Spleen (tissue), 11 donors: ENCODE data around the gene TPD52L2. TPM values are rescaled to one million over a fixed set of nuclear protein-coding genes. Genes with fewer than 3 reads are reported as not detected.

ENCODE experiments used
- DNase-seq: peaks from one replicate; pipeline ENCODE4 v3.0.0-alpha.2; 2020
- H3K27ac ChIP-seq, 8 donors: fragments of 200-600 bp; sonication (generic) in 7 of 8; 1 replicate in 4 of 8; 2 replicates in 4 of 8; pipeline versions ENCODE4 v1.5.0 to v1.8.0; 2016 to 2021; ENCODE audit warnings: inconsistent platforms in 4 of 8, mild to moderate bottlenecking in 4 of 8, moderate library complexity in 1 of 8
- H3K27me3 ChIP-seq, 7 donors: fragments of 200-600 bp; sonication (generic) in 6 of 7; replicated peaks in 1 of 7; 1 replicate in 4 of 7; 2 replicates in 3 of 7; pipeline versions ENCODE4 v1.5.0 to v1.8.0; 2016 to 2021; ENCODE audit warnings: inconsistent platforms in 3 of 7, mild to moderate bottlenecking in 1 of 7
- H3K36me3 ChIP-seq, 6 donors: fragments of 200-600 bp; sonication (generic) in 5 of 6; 1 replicate in 4 of 6; 2 replicates in 2 of 6; pipeline versions ENCODE4 v1.5.0 to v1.8.0; 2016 to 2021; ENCODE audit warnings: inconsistent platforms in 2 of 6
- H3K4me1 ChIP-seq, 6 donors: fragments of 200-600 bp; sonication (generic) in 5 of 6; 1 replicate in 3 of 6; 2 replicates in 3 of 6; pipeline versions ENCODE4 v1.5.0 to v1.8.0; 2016 to 2021; ENCODE audit warnings: inconsistent platforms in 3 of 6
- H3K4me3 ChIP-seq, 8 donors: fragments of 200-600 bp; sonication (generic) in 7 of 8; 1 replicate in 4 of 8; 2 replicates in 4 of 8; pipeline versions ENCODE4 v1.5.0 to v1.8.0; 2016 to 2021; ENCODE audit warnings: inconsistent platforms in 4 of 8, mild to moderate bottlenecking in 4 of 8, moderate library complexity in 2 of 8
- H3K9me3 ChIP-seq, 8 donors: fragments of 200-600 bp; sonication (generic) in 7 of 8; 1 replicate in 4 of 8; 2 replicates in 4 of 8; pipeline versions ENCODE4 v1.5.0 to v1.8.0; 2016 to 2021; ENCODE audit warnings: inconsistent platforms in 4 of 8
- CTCF ChIP-seq, 11 experiments: fragments of 200-600 bp in 7 of 11; fragments of 450-650 bp in 4 of 11; sonication (generic) in 4 of 11; IDR thresholded peaks in 8 of 11; conservative IDR thresholded peaks in 3 of 11; 1 replicate in 7 of 11; 2 replicates in 4 of 11; pipeline versions ENCODE4 v1.4.0 to v1.8.0; 2016 to 2021; ENCODE audit warnings: antibody characterized with exemption in 11 of 11, inconsistent platforms in 4 of 11, mild to moderate bottlenecking in 1 of 11
- POLR2A ChIP-seq, 3 donors: fragments of 450-650 bp; IDR thresholded peaks; one replicate each; pipeline ENCODE4 v1.5.1; 2017; ENCODE audit warnings: antibody characterized with exemption in 3 of 3, mild to moderate bottlenecking in 1 of 3
- POLR2AphosphoS5 ChIP-seq, 3 donors: sonication (generic); formaldehyde crosslinking; IDR thresholded peaks; one replicate each; pipeline ENCODE4 v1.5.1; 2017; ENCODE audit warnings: antibody characterized with exemption in 3 of 3
- WGBS, 5 donors: extraction: QIAGEN DNeasy Blood & Tissue Kit in 3 of 5; methylation state at CpG; one replicate each; pipeline versions ENCODE4 v1.1.5 to v1.1.7; 2013 to 2018; 5-methylcytosine and 5-hydroxymethylcytosine counted together
- intact Hi-C: fragments of 100-400 bp; cut with DNase I; formaldehyde crosslinking; loops from one replicate; pipeline ENCODE4 v1.15.0; 2023; ENCODE audit warnings: low total_unique reads
- polyA plus RNA-seq, 3 donors: library from polyadenylated mRNA; stranded (reverse); fragments of 200-250 nt; gene quantifications; one replicate each; pipeline ENCODE4 v1.2.1, GENCODE V29; 2013
- total RNA-seq, 7 donors: library from RNA; depleted of rRNA in 3 of 7; stranded (reverse); fragments of >200 nt in 3 of 7; fragmentation: NEBNext Ultra II Directional in 4 of 7; extraction: Animal tissue kit (Norgen Biotek cat#: 25700) in 4 of 7; gene quantifications; one replicate each; pipeline versions ENCODE4 v1.1.0 to v1.2.1, GENCODE V29; 2016 to 2021
- donor health status: healthy with polysubstance abuse.
- donor health status: DM: no; HTN: no; CAD: no; lungs with moderate emphysema.
- donor health status: DM: no; HTN: no; CAD: no.
- donor health status: Bipolar disorder and iron deficiency.
- donor health status: healthy.
- donor health status: DM: no; HTN: no; CAD: no.
- donor health status: DM: yes; HTN: yes; CAD: no.

TPD52L2 gene
- total and polyA plus RNA-seq, 10 donors, result 60.2 to 102 (median 87.4) TPM

GRCh38 chr20:63821811-63822210 lies 43.3 kb upstream of the TPD52L2 start:
- intact Hi-C loops, result no loop called here
- TF ChIP-seq POLR2A (IDR thresholded peaks at IDR 0.05) (no peak), POLR2AphosphoS5 (IDR thresholded peaks at IDR 0.05) (no peak), CTCF (IDR thresholded peaks at IDR 0.05 in 8 of 11, conservative IDR thresholded peaks at IDR 0.05 in 3 of 11) (no peak)
- H3K36me3 ChIP-seq, result no peaks in the 10 kb centered on the region
- peak overlapping the region in 6 of 8 donors; percentile 29 to 81 (median 63) for H3K27ac ChIP-seq
- DNase-seq, result no peak
- H3K4me1 ChIP-seq, result peaks cover 8 to 80% (median 54%) of the 10 kb centered on the region in 6 donors
- WGBS, 5 donors, result 66 to 75% (median 69%) methylated on average over 8 of the region's 8 CpGs
- peak overlapping the region in 1 of 8 donors; percentile 5 for H3K4me3 ChIP-seq
- H3K9me3 ChIP-seq, result no peaks in the 10 kb centered on the region
- H3K27me3 ChIP-seq, result peaks cover 0 to 19% (median 0%) of the 10 kb centered on the region in 7 donors

- Histone ChIP-seq H3K9me3 (no peaks in the 10 kb centered on the region), H3K4me1 (peaks cover 8 to 83% (median 55%) of the 10 kb centered on the region in 6 donors), H3K27me3 (peaks cover 0 to 23% (median 0%) of the 10 kb centered on the region in 7 donors), H3K36me3 (no peaks in the 10 kb centered on the region), H3K27ac (peak overlapping the region; percentile 2 to 81 (median 58)), H3K4me3 (peak overlapping the region in 1 of 8 donors; percentile 5)
- no peak for DNase-seq
- TF ChIP-seq POLR2AphosphoS5 (IDR thresholded peaks at IDR 0.05), result peak in 2 of 3 donors; percentile 67 to 76
- TF ChIP-seq POLR2A (IDR thresholded peaks at IDR 0.05), result no peak
- intact Hi-C loops, result no loop called here
- WGBS, 5 donors, result 46 to 76% (median 56%) methylated on average over 6 to 15 of the region's 15 CpGs
These were observed 42.8 kb upstream of the TPD52L2 start for GRCh38 chr20:63822276-63822696.

- no peaks in the 10 kb centered on the region for H3K36me3 ChIP-seq
- H3K27ac ChIP-seq, result peak overlapping the region in 5 of 8 donors; percentile 4 to 81 (median 57)
- H3K4me3 ChIP-seq, result no peak overlapping the region
- TF ChIP-seq CTCF (IDR thresholded peaks at IDR 0.05 in 8 of 11, conservative IDR thresholded peaks at IDR 0.05 in 3 of 11) (no peak), POLR2AphosphoS5 (IDR thresholded peaks at IDR 0.05) (no peak), POLR2A (IDR thresholded peaks at IDR 0.05) (no peak)
- no peak for DNase-seq
- 56 to 73% (median 60%) methylated on average over 12 of the region's 12 CpGs for WGBS, 5 donors
- intact Hi-C loops, result no loop called here
- no peaks in the 10 kb centered on the region for H3K9me3 ChIP-seq
- peaks cover 8 to 88% (median 53%) of the 10 kb centered on the region in 6 donors for H3K4me1 ChIP-seq
- peaks cover 0 to 37% (median 4%) of the 10 kb centered on the region in 7 donors for H3K27me3 ChIP-seq
These were observed 41.3 kb upstream of the TPD52L2 start for GRCh38 chr20:63823691-63824311.

- Histone ChIP-seq H3K36me3 (no peaks in the 10 kb centered on the region), H3K27me3 (peaks cover 0 to 54% (median 14%) of the 10 kb centered on the region in 7 donors), H3K4me1 (peaks cover 4 to 88% (median 54%) of the 10 kb centered on the region in 6 donors), H3K4me3 (peak overlapping the region in 1 of 8 donors; percentile 47), H3K9me3 (no peaks in the 10 kb centered on the region), H3K27ac (peak overlapping the region in 7 of 8 donors; percentile 7 to 89 (median 64))
- TF ChIP-seq POLR2AphosphoS5 (IDR thresholded peaks at IDR 0.05), result no peak
- TF ChIP-seq CTCF (IDR thresholded peaks at IDR 0.05 in 8 of 11, conservative IDR thresholded peaks at IDR 0.05 in 3 of 11), result no peak
- no peak for TF ChIP-seq POLR2A (IDR thresholded peaks at IDR 0.05)
- intact Hi-C loops, result no loop called here
- WGBS, 5 donors, result 76 to 84% (median 79%) methylated on average over 25 of the region's 25 CpGs
- no peak for DNase-seq
These were observed 39.5 kb upstream of the TPD52L2 start for GRCh38 chr20:63825331-63826118.
